DND-41 (cell line): ENCODE results near the gene IL1R2.

Experiments
- EZH2 ChIP-seq: IDR thresholded peaks from 3 replicates; pipeline ENCODE4 v1.6.1; 2012; ENCODE audit warnings: borderline replicate concordance, low read depth, mild to moderate bottlenecking, moderate library complexity, low read length, inconsistent platforms; ENCODE audit not compliant: severe bottlenecking
- TF ChIP-seq, protein P1 (sequence below): IDR thresholded peaks from 2 replicates; pipeline ENCODE4 v1.5.1; 2012; ENCODE audit warnings: borderline replicate concordance, low read length, moderate library complexity, mild to moderate bottlenecking; ENCODE audit not compliant: poor library complexity, severe bottlenecking; ENCODE audit errors: extremely low read depth

DNA sequence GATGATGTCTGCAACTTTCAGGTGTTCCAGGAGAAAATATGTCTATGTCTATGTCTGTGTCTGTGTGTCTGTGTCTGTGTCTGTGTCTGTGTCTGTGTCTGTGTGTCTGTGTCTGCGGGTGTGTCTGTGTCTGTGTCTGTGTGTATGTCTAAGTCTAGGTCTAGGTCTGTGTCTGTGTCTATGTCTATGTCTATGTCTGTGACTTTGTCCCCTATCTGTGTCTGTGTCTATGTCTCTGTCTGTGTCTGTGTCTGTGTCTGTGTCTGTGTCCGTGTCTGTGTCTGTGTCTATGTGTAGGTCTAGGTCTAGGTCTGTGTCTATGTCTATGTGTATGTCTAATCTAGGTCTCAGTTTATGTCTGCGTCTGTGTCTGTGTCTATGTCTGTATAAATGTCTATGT, 10.5 kb downstream of the IL1R2 start:
- TF ChIP-seq, protein P1, sequence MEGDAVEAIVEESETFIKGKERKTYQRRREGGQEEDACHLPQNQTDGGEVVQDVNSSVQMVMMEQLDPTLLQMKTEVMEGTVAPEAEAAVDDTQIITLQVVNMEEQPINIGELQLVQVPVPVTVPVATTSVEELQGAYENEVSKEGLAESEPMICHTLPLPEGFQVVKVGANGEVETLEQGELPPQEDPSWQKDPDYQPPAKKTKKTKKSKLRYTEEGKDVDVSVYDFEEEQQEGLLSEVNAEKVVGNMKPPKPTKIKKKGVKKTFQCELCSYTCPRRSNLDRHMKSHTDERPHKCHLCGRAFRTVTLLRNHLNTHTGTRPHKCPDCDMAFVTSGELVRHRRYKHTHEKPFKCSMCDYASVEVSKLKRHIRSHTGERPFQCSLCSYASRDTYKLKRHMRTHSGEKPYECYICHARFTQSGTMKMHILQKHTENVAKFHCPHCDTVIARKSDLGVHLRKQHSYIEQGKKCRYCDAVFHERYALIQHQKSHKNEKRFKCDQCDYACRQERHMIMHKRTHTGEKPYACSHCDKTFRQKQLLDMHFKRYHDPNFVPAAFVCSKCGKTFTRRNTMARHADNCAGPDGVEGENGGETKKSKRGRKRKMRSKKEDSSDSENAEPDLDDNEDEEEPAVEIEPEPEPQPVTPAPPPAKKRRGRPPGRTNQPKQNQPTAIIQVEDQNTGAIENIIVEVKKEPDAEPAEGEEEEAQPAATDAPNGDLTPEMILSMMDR, result no peak
- no peak for TF ChIP-seq EZH2
